ENCODE results near the gene SOCS3. TPM values are rescaled to one million over a fixed set of nuclear protein-coding genes. Genes with fewer than 3 reads are reported as not detected.

The SOCS3 gene
- total RNA-seq, 1 experiment from 2014 or later: 53.1 TPM

- no TSS peak for BruUV-seq (replicated peaks)
- Histone ChIP-seq H3K27me3 (ENCODE audit: control insufficient read depth, insufficient read depth, low read length) (no peaks in the 10 kb centered on the region), H3K4me3 (ENCODE audit: low read depth in 2 of 2, low read length in 2 of 2) (no peak overlapping the region), H3K36me3 (ENCODE audit: control insufficient read depth, insufficient read depth, low read length) (peaks cover 8% of the 10 kb centered on the region), H3K27ac (ENCODE audit: low read length) (no peak overlapping the region), H3K9me3 (ENCODE audit: control insufficient read depth, insufficient read depth, low read depth, low read length) (no peaks in the 10 kb centered on the region), H3K4me1 (ENCODE audit: control insufficient read depth, insufficient read depth, low read length) (no peaks in the 10 kb centered on the region)
- ATAC-seq (no peak), DNase-seq (ENCODE audit: low read depth, low spot score) (no peak)
- TF ChIP-seq POLR2AphosphoS5 (IDR thresholded peaks at IDR 0.05; ENCODE audit: low read depth, low read length) (no peak), REST (IDR thresholded peaks at IDR 0.05; ENCODE audit: insufficient read depth in 1 of 2, low read depth in 2 of 2, low read length in 1 of 2) (no peak), TCF7L2 (IDR thresholded peaks at IDR 0.05; ENCODE audit: low read depth, low read length) (no peak), CTCF (IDR thresholded peaks at IDR 0.05) (no peak), SIN3A (IDR thresholded peaks at IDR 0.05; ENCODE audit: borderline replicate concordance, insufficient read depth, low read depth, low read length) (no peak)
- CTCF ChIA-PET: interaction anchor here (0.5 to 1.3 kb wide), 2 partner anchors 10 to 32 kb away, joined by 3 read pairs; no protein-coding TSS in a partner anchor
- POLR2A ChIA-PET: no interaction called here
- in situ Hi-C loops (cut with HindIII; ENCODE audit: low pct_unique_long_range_greater_than_20kb, low sequenced_read_pairs) (no loop called here), intact Hi-C loops (cut with micrococcal nuclease; ENCODE audit: unreplicated experiment) (no loop called here)
Observed at GRCh38 chr17:78392295-78392694, 32.4 kb upstream of the SOCS3 start.

- TF ChIP-seq POLR2AphosphoS5 (IDR thresholded peaks at IDR 0.05; ENCODE audit: low read depth, low read length): no peak
- no peak for TF ChIP-seq TCF7L2 (IDR thresholded peaks at IDR 0.05; ENCODE audit: low read depth, low read length)
- no peak for TF ChIP-seq CTCF (IDR thresholded peaks at IDR 0.05)
- no peak for TF ChIP-seq SIN3A (IDR thresholded peaks at IDR 0.05; ENCODE audit: borderline replicate concordance, insufficient read depth, low read depth, low read length)
- TF ChIP-seq REST (IDR thresholded peaks at IDR 0.05; ENCODE audit: insufficient read depth in 1 of 2, low read depth in 2 of 2, low read length in 1 of 2): no peak
- Histone ChIP-seq H3K36me3 (ENCODE audit: control insufficient read depth, insufficient read depth, low read length) (peaks cover 6% of the 10 kb centered on the region), H3K27me3 (ENCODE audit: control insufficient read depth, insufficient read depth, low read length) (no peaks in the 10 kb centered on the region), H3K4me3 (ENCODE audit: low read depth in 2 of 2, low read length in 2 of 2) (no peak overlapping the region), H3K9me3 (ENCODE audit: control insufficient read depth, insufficient read depth, low read depth, low read length) (no peaks in the 10 kb centered on the region), H3K4me1 (ENCODE audit: control insufficient read depth, insufficient read depth, low read length) (no peaks in the 10 kb centered on the region), H3K27ac (ENCODE audit: low read length) (no peak overlapping the region)
- POLR2A ChIA-PET: no interaction called here
- CTCF ChIA-PET: interaction anchor here (1.3 kb wide), 1 partner anchor 31 kb away, joined by 3 read pairs; no protein-coding TSS in a partner anchor
- no TSS peak for BruUV-seq (replicated peaks)
- DNase-seq (ENCODE audit: low read depth, low spot score) (no peak), ATAC-seq (no peak)
- intact Hi-C loops (cut with micrococcal nuclease; ENCODE audit: unreplicated experiment): no loop called here
- in situ Hi-C loops (cut with HindIII; ENCODE audit: low pct_unique_long_range_greater_than_20kb, low sequenced_read_pairs): no loop called here
Observed at GRCh38 chr17:78391843-78392242, 32.0 kb upstream of the SOCS3 start.
